Measurements from ENCODE around the gene IFI35. TPM values are rescaled to one million over a fixed set of nuclear protein-coding genes. Genes with fewer than 3 reads are reported as not detected.

The IFI35 gene
- total and polyA plus RNA-seq, 9 donors = 4.5 to 11.1 (median 6.9) TPM

DNA sequence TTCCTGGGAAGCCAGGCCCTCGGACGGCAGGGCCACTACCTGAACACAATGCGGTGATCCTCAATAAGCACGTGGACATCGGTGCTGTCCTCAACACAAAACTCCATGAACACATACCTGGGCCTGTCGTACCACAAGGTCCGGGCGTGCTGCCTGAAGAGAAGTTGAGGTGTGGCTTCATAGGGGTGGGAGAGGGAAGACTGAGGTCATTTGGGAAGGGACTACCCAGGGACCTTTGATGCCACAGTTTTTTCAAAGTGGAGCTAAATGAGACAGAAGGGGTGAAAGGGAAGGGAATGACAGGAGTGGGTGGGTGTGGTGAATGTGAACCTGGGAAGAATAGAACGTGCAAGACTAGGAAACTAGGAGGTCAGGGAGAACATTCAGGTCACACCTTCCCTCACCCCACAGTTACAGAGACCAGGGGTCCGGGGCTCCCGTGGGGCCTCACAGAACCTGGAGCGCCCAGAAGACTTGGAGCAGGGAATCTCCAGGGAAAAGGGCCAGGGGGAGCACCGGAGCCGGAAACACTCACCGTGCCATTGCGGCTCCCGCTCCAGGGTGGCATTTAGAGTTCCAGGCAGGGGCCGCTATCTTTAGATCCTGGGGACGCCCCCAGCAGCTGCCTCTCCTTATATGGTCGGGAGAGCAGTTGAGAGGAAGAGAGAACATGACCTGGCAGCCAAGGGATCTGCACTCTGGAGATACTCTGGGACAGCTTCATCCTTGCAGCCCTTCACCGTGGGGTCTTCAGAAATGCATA, 26.9 kb upstream of the IFI35 start, which contains the start of gene PTGES3L:
Gene PTGES3L, minus strand, starts transcription at position 570 of the 763 bp plus-strand sequence. Its CDS starts 27 bp downstream, at position 543.
- peak within 1 kb of the TSS; percentile 84 for H3K27ac ChIP-seq (ENCODE audit: low read length)

DNA sequence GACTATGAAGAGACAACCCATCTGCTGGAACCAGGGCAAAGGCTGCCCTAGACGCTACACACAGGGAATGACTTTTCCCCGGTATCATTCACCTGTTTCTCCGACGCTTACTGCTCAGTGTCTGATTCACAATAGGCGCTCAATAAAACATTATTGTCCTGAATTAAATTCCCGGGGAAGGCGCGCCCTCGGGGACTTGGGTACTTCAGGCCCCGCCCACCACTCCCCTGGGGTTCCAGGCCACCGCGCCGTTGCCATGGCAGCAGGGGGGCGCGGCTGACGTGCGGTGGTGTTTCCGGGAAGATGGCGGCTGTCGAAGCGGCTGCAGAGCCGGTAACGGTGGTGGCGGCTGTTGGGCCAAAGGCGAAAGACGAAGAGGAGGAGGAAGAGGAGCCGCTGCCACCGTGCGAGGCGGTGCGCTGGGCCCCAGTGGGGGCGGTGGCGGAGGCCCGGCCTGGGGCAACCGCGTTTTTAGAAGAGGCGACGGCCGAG, 26.3 kb upstream of the IFI35 start, which contains the start of gene RUNDC1:
Gene RUNDC1, plus strand, starts transcription at position 292 of the 492 bp plus-strand sequence. Its CDS starts 12 bp downstream, at position 304.
- H3K9me3 ChIP-seq (replicated peaks; ENCODE audit: control insufficient read depth, low read depth, low read length) = no peaks in the 10 kb centered on the region
- DNase-seq = peak; percentile 92
- peak within 1 kb of the TSS; percentile 77 for H3K4me3 ChIP-seq (ENCODE audit: low read length)
- H3K27ac ChIP-seq (ENCODE audit: low read length) = peak within 1 kb of the TSS; percentile 84
- peaks cover 16% of the 10 kb centered on the region for H3K4me1 ChIP-seq (ENCODE audit: control insufficient read depth, insufficient read depth, low read length)
- H3K27me3 ChIP-seq (ENCODE audit: control insufficient read depth, insufficient read depth, low read length) = no peaks in the 10 kb centered on the region
- H3K36me3 ChIP-seq (ENCODE audit: control insufficient read depth, insufficient read depth, low read length) = peaks cover 2% of the 10 kb centered on the region
- WGBS (ENCODE audit: insufficient coverage) = under 1% methylated on average over 39 of the region's 39 CpGs

More for the DNA sequence above, 26.9 kb upstream of the IFI35 start, which contains the start of gene PTGES3L:
- peak within 1 kb of the TSS; percentile 77 for H3K4me3 ChIP-seq (ENCODE audit: low read length)
- WGBS (ENCODE audit: insufficient coverage) = 24% methylated on average over 12 of the region's 21 CpGs
- H3K27me3 ChIP-seq (ENCODE audit: control insufficient read depth, insufficient read depth, low read length) = no peaks in the 10 kb centered on the region
- DNase-seq = peak; percentile 87
- peaks cover 16% of the 10 kb centered on the region for H3K4me1 ChIP-seq (ENCODE audit: control insufficient read depth, insufficient read depth, low read length)
- H3K9me3 ChIP-seq (replicated peaks; ENCODE audit: control insufficient read depth, low read depth, low read length) = no peaks in the 10 kb centered on the region
- peaks cover 2% of the 10 kb centered on the region for H3K36me3 ChIP-seq (ENCODE audit: control insufficient read depth, insufficient read depth, low read length)

- whole genome bisulfite sequencing (ENCODE audit: insufficient coverage) = under 1% methylated on average over 63 of the region's 67 CpGs
- no peaks in the 10 kb centered on the region for H3K9me3 ChIP-seq (replicated peaks; ENCODE audit: control insufficient read depth, low read depth, low read length)
- H3K36me3 ChIP-seq (ENCODE audit: control insufficient read depth, insufficient read depth, low read length) = peaks cover 4% of the 10 kb centered on the region
- DNase-seq = peak; percentile 42
- H3K4me3 ChIP-seq (ENCODE audit: low read length) = peak overlapping the region; percentile 77
- no peaks in the 10 kb centered on the region for H3K27me3 ChIP-seq (ENCODE audit: control insufficient read depth, insufficient read depth, low read length)
- peak overlapping the region; percentile 84 for H3K27ac ChIP-seq (ENCODE audit: low read length)
- peaks cover 16% of the 10 kb centered on the region for H3K4me1 ChIP-seq (ENCODE audit: control insufficient read depth, insufficient read depth, low read length)
Observed at GRCh38 chr17:42980766-42981397, 25.7 kb upstream of the IFI35 start.

DNA sequence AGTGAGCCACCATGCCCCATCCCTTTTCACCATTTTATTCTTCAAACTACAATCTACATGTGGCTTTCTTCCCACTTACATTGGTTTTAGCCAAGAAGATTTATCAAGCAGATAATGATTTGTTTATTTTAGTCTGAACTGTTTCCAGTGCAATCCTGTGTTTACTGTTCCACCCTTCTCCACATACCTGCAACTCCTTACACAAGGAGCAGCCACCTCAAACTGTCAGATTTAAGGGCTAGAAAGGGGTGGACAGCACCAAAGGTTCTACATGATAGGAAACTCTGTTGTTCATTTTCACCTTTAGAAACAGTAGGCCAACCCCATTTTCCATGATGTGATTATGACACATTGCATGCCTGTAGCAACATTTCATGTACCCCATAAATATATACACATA, 24.3 kb upstream of the IFI35 start:
- H3K27ac ChIP-seq (ENCODE audit: low read length) = no peak overlapping the region
- H3K27me3 ChIP-seq (ENCODE audit: control insufficient read depth, insufficient read depth, low read length) = no peaks in the 10 kb centered on the region
- no peak overlapping the region for H3K4me3 ChIP-seq (ENCODE audit: low read length)
- no peak for DNase-seq
- peaks cover 16% of the 10 kb centered on the region for H3K4me1 ChIP-seq (ENCODE audit: control insufficient read depth, insufficient read depth, low read length)
- peaks cover 7% of the 10 kb centered on the region for H3K36me3 ChIP-seq (ENCODE audit: control insufficient read depth, insufficient read depth, low read length)
- no peaks in the 10 kb centered on the region for H3K9me3 ChIP-seq (replicated peaks; ENCODE audit: control insufficient read depth, low read depth, low read length)

DNA sequence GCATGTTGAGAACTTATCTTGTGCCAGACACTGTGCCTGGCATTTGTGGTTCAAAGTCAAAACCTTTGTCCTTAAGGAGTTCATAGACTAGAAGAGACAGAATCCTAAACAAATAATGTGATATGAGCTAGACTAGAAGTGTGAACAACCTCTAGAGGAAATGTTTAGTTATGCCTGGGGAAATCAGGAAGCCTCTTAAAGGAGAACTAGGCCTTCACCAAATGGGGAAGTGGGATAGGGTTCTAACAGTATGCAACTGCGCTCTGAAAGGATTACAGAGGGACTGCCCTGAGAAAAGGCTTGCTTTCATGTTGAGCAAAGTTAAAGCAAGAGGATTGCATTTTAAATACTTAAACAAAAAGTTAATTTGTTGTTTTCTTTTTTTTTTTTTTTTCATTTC, 21.4 kb upstream of the IFI35 start:
- H3K4me3 ChIP-seq (ENCODE audit: low read length) = no peak overlapping the region
- no peaks in the 10 kb centered on the region for H3K9me3 ChIP-seq (replicated peaks; ENCODE audit: control insufficient read depth, low read depth, low read length)
- WGBS (ENCODE audit: insufficient coverage) = no CpG with 5 or more reads among the region's 1 CpG
- H3K27me3 ChIP-seq (ENCODE audit: control insufficient read depth, insufficient read depth, low read length) = no peaks in the 10 kb centered on the region
- peaks cover 8% of the 10 kb centered on the region for H3K4me1 ChIP-seq (ENCODE audit: control insufficient read depth, insufficient read depth, low read length)
- H3K27ac ChIP-seq (ENCODE audit: low read length) = no peak overlapping the region
- peaks cover 27% of the 10 kb centered on the region for H3K36me3 ChIP-seq (ENCODE audit: control insufficient read depth, insufficient read depth, low read length)
- peak; percentile 54 for DNase-seq

GRCh38 chr17:42989141-42989540, 17.4 kb upstream of the IFI35 start:
- Histone ChIP-seq H3K4me1 (ENCODE audit: control insufficient read depth, insufficient read depth, low read length) (no peaks in the 10 kb centered on the region), H3K9me3 (replicated peaks; ENCODE audit: control insufficient read depth, low read depth, low read length) (no peaks in the 10 kb centered on the region), H3K36me3 (ENCODE audit: control insufficient read depth, insufficient read depth, low read length) (peaks cover 43% of the 10 kb centered on the region), H3K27ac (ENCODE audit: low read length) (no peak overlapping the region), H3K4me3 (ENCODE audit: low read length) (no peak overlapping the region), H3K27me3 (ENCODE audit: control insufficient read depth, insufficient read depth, low read length) (no peaks in the 10 kb centered on the region)
- 80% methylated on average over 1 of the region's 5 CpGs for WGBS (ENCODE audit: insufficient coverage)
- DNase-seq = no peak

DNA sequence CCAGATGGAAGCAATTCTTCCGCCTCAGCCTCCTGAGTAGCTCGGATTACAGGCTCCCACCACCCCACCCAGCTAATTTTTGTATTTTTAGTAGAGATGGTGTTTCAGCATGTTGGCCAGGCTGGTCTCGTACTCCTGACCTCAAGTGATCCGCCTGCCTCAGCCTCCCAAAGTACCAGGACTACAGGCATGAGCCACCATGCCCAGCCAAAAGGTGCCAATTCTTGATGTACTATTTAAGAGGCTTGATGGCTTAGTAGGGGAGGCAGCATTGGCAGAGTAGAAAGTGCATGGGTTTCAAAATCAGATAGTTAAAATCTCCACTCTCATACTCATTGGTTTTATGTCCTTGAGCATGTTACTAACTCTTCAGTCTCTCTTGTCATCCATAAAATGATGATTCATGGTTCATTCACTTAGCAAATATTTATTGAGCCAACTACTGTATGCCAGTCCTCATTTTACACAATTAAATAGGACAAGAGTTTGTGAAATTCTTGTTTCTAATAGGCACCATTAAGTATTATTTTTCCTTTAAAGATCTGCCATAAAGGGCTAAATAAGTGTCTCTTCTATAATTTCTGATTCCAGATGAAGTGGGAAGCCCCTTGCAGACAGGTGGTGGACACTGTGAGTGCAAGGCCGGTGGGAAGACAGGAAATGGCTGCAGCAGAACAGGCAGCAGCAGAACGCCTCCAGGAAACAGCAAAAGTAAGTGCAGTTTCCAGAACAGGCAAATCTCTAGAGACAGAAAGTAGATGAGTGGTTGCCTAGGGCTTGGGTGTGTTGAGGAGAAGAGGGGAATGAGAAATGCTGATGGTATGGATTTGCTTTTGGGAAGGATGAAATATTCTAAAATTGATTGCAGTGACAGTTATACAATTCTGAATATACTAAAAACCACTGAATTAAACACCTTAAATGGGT, 16.6 kb upstream of the IFI35 start:
- Histone ChIP-seq H3K27me3 (ENCODE audit: control insufficient read depth, insufficient read depth, low read length) (no peaks in the 10 kb centered on the region), H3K36me3 (ENCODE audit: control insufficient read depth, insufficient read depth, low read length) (peaks cover 45% of the 10 kb centered on the region), H3K4me1 (ENCODE audit: control insufficient read depth, insufficient read depth, low read length) (no peaks in the 10 kb centered on the region), H3K9me3 (replicated peaks; ENCODE audit: control insufficient read depth, low read depth, low read length) (no peaks in the 10 kb centered on the region), H3K4me3 (ENCODE audit: low read length) (no peak overlapping the region), H3K27ac (ENCODE audit: low read length) (no peak overlapping the region)
- WGBS (ENCODE audit: insufficient coverage) = 67% methylated on average over 2 of the region's 6 CpGs
- no peak for DNase-seq

GRCh38 chr17:42991471-42991870, 15.1 kb upstream of the IFI35 start:
- no peak for DNase-seq
- Histone ChIP-seq H3K4me3 (ENCODE audit: low read length) (no peak overlapping the region), H3K27ac (ENCODE audit: low read length) (no peak overlapping the region), H3K4me1 (ENCODE audit: control insufficient read depth, insufficient read depth, low read length) (no peaks in the 10 kb centered on the region), H3K27me3 (ENCODE audit: control insufficient read depth, insufficient read depth, low read length) (no peaks in the 10 kb centered on the region), H3K9me3 (replicated peaks; ENCODE audit: control insufficient read depth, low read depth, low read length) (no peaks in the 10 kb centered on the region), H3K36me3 (ENCODE audit: control insufficient read depth, insufficient read depth, low read length) (peaks cover 43% of the 10 kb centered on the region)
- WGBS (ENCODE audit: insufficient coverage) = 98% methylated on average over 5 of the region's 6 CpGs

DNA sequence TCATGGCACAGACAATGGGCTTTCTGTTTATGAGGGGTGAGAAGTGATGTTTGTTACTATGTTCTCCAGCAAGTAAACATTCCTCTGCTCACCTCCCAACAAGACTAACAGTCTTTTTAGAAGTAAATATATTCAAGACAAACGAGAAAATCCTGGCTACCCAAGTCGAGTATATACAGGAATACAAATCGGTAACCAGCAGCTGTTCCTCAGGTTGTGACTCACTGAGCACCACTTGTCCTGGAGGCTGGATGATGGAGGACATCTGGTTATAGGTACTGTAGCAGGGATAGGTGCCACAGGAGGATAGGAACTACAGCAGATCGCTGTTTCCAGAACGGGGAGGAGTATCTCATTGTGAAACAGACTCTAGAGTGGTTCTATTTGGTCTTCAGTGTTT, 13.7 kb upstream of the IFI35 start:
- Histone ChIP-seq H3K4me3 (ENCODE audit: low read length) (no peak overlapping the region), H3K27me3 (ENCODE audit: control insufficient read depth, insufficient read depth, low read length) (no peaks in the 10 kb centered on the region), H3K36me3 (ENCODE audit: control insufficient read depth, insufficient read depth, low read length) (peaks cover 36% of the 10 kb centered on the region), H3K9me3 (replicated peaks; ENCODE audit: control insufficient read depth, low read depth, low read length) (no peaks in the 10 kb centered on the region), H3K4me1 (ENCODE audit: control insufficient read depth, insufficient read depth, low read length) (peaks cover 6% of the 10 kb centered on the region), H3K27ac (ENCODE audit: low read length) (no peak overlapping the region)
- no peak for DNase-seq
- 91% methylated on average over 3 of the region's 5 CpGs for WGBS (ENCODE audit: insufficient coverage)

Measured in muscle of leg (tissue), 11 donors.